Measurements from ENCODE around the gene CDH18. TPM values are rescaled to one million over a fixed set of nuclear protein-coding genes. Genes with fewer than 3 reads are reported as not detected.

The CDH18 gene
- total RNA-seq, 4 donors from 2014 or later = not detected

DNA sequence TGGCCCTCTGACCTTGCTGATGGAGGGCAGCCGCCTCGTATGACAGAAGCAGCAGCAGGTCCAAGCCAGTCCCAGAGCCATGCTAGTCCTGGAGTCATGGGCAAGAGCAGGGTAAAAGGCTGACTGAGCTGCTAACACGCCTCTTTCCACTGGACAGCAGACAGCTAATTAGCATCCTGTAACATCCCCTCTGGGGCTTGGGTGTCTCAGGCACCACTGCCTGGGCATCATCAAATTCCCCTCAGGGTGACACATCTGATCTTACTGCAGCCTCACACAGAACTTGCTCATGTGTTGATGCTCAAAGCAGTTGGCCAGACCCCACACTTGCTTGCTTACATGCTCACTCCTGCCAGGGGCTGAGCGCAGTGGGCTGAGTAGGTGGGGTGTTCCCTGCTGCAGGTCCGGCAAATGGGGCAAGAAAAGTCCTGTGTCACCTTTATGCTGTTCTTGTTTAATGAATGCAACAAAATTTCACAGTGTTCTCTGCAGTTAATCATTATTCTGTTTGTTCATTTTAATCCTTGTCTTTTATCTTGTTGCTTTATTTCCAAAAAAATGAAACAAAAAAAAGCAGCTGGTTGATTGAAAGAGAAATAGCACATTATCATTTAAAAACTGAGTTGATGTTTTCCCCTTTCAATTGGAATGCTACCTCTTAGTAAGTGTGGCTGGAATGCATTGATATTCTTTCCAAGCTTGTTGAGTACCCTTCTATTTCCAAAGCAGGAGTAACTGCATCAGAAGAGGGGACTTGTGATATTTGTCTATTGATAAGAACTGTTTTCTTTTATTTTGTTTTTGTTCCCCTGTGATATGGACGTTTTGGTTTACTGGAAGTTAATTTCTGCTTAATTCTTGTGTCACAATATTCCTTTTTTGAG is 254.1 kb downstream of the CDH18 start:
- Histone ChIP-seq H3K4me1 (no peaks in the 10 kb centered on the region), H3K27me3 (no peaks in the 10 kb centered on the region), H3K4me3 (no peak overlapping the region), H3K27ac (no peak overlapping the region), H3K36me3 (no peaks in the 10 kb centered on the region), H3K9me3 (peaks cover 0 to 9% (median 0%) of the 10 kb centered on the region in 4 donors)
- DNase-seq = no peak
- TF ChIP-seq, protein P1, sequence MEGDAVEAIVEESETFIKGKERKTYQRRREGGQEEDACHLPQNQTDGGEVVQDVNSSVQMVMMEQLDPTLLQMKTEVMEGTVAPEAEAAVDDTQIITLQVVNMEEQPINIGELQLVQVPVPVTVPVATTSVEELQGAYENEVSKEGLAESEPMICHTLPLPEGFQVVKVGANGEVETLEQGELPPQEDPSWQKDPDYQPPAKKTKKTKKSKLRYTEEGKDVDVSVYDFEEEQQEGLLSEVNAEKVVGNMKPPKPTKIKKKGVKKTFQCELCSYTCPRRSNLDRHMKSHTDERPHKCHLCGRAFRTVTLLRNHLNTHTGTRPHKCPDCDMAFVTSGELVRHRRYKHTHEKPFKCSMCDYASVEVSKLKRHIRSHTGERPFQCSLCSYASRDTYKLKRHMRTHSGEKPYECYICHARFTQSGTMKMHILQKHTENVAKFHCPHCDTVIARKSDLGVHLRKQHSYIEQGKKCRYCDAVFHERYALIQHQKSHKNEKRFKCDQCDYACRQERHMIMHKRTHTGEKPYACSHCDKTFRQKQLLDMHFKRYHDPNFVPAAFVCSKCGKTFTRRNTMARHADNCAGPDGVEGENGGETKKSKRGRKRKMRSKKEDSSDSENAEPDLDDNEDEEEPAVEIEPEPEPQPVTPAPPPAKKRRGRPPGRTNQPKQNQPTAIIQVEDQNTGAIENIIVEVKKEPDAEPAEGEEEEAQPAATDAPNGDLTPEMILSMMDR (IDR thresholded peaks at IDR 0.05) = no peak
- no peak for TF ChIP-seq POLR2A (IDR thresholded peaks at IDR 0.05)

DNA sequence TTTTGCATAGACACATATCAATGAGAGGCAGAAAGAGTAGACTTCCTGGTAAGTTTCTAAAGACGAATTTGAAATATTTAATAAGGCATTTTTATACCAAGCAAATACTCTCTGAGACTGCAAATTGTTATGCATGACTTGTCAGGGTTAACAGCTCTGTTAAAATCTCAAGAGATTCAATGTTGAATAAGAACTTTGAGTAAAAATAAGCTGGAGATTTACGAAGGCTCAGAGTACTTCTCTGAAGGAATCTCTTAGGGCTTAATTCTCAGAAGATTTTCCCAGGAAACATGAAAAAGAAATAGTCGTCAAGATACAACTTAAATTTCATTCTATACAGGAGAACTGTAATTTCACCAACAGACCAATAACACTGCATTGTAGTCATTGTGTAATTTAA is 259.4 kb downstream of the CDH18 start:
- Histone ChIP-seq H3K36me3 (no peaks in the 10 kb centered on the region), H3K27ac (no peak overlapping the region), H3K27me3 (no peaks in the 10 kb centered on the region), H3K4me3 (no peak overlapping the region), H3K4me1 (no peaks in the 10 kb centered on the region), H3K9me3 (peaks cover 0 to 6% (median 0%) of the 10 kb centered on the region in 4 donors)
- TF ChIP-seq, protein P1 (IDR thresholded peaks at IDR 0.05) = no peak
- no peak for TF ChIP-seq POLR2A (IDR thresholded peaks at IDR 0.05)
- DNase-seq = no peak

- Histone ChIP-seq H3K27me3 (no peaks in the 10 kb centered on the region), H3K9me3 (no peaks in the 10 kb centered on the region), H3K4me1 (no peaks in the 10 kb centered on the region), H3K27ac (no peak overlapping the region), H3K36me3 (no peaks in the 10 kb centered on the region), H3K4me3 (no peak overlapping the region)
- TF ChIP-seq POLR2A (IDR thresholded peaks at IDR 0.05) = no peak
- TF ChIP-seq, protein P1 (IDR thresholded peaks at IDR 0.05) = no peak
- DNase-seq = no peak
Measured at GRCh38 chr5:19719109-19719508, 268.9 kb downstream of the CDH18 start.

- Histone ChIP-seq H3K27me3 (no peaks in the 10 kb centered on the region), H3K36me3 (no peaks in the 10 kb centered on the region), H3K27ac (no peak overlapping the region), H3K4me1 (no peaks in the 10 kb centered on the region), H3K4me3 (no peak overlapping the region), H3K9me3 (no peaks in the 10 kb centered on the region)
- no peak for DNase-seq
- TF ChIP-seq, protein P1 (IDR thresholded peaks at IDR 0.05) = no peak
- TF ChIP-seq POLR2A (IDR thresholded peaks at IDR 0.05) = no peak
Measured at GRCh38 chr5:19713740-19714139, 274.3 kb downstream of the CDH18 start.

DNA sequence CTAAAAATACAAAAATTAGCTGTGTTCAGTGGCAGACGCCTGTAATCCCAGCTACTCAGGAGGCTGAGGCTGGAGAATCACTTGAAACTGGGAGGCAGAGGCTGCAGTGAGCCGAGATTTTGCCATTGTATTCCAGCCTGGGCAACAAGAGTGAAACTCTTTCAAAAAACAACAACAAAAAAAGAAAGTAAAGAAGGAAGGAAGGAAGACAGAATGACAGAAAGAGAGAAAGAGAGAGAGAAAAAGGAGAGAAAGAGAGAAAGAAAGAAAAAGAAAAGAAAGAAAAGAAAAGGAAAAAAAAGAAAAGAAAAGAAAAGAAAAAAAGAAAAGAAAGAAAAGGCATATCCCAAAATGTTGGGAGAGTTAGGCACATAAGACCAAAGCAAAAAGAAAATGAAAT is 278.6 kb downstream of the CDH18 start:
- Histone ChIP-seq H3K9me3 (no peaks in the 10 kb centered on the region), H3K4me3 (no peak overlapping the region), H3K4me1 (no peaks in the 10 kb centered on the region), H3K27me3 (no peaks in the 10 kb centered on the region), H3K27ac (no peak overlapping the region), H3K36me3 (no peaks in the 10 kb centered on the region)
- no peak for TF ChIP-seq POLR2A (IDR thresholded peaks at IDR 0.05)
- TF ChIP-seq, protein P1 (IDR thresholded peaks at IDR 0.05) = no peak
- no peak for DNase-seq
